SIG-M5 treated with dmso at 0.1 percent for 504 hours (cell line): ENCODE results near the gene IFNG.

Source experiments
- DNase-seq: peaks from one replicate; lab custom pipeline; 2025; ENCODE audit not compliant: unreplicated experiment; lab: John Stamatoyannopoulos, UW

IFNG gene

GRCh38 chr12:68169213-68169889 lies 9.8 kb upstream of the IFNG start:
- DNase-seq: no peak

- DNase-seq: no peak
Measured at GRCh38 chr12:68166317-68166831, 6.8 kb upstream of the IFNG start.

GRCh38 chr12:68163560-68164081 lies 4.1 kb upstream of the IFNG start:
- no peak for DNase-seq

- no peak for DNase-seq
Measured at GRCh38 chr12:68162374-68162773, 2.8 kb upstream of the IFNG start.

- peak; percentile 47 for DNase-seq
Measured at GRCh38 chr12:68158432-68158831, 1.1 kb downstream of the IFNG start.

- DNase-seq: no peak
Measured at GRCh38 chr12:68157380-68157779, 2.2 kb downstream of the IFNG start.

- no peak for DNase-seq
Measured at GRCh38 chr12:68156636-68157035, 2.9 kb downstream of the IFNG start.

GRCh38 chr12:68154779-68155178 lies 4.8 kb downstream of the IFNG start:
- DNase-seq: no peak

GRCh38 chr12:68148261-68148951 lies 11.1 kb downstream of the IFNG start:
- no peak for DNase-seq

- DNase-seq: no peak
Measured at GRCh38 chr12:68140556-68140955, 19.0 kb downstream of the IFNG start.

GRCh38 chr12:68139941-68140340 lies 19.6 kb downstream of the IFNG start:
- DNase-seq: no peak

GRCh38 chr12:68139001-68139400 lies 20.5 kb downstream of the IFNG start:
- no peak for DNase-seq

- no peak for DNase-seq
Measured at GRCh38 chr12:68138480-68138879, 21.1 kb downstream of the IFNG start.

GRCh38 chr12:68137335-68137830 lies 22.2 kb downstream of the IFNG start:
- no peak for DNase-seq

GRCh38 chr12:68135520-68135919 lies 24.0 kb downstream of the IFNG start:
- no peak for DNase-seq

GRCh38 chr12:68131867-68132414 lies 27.6 kb downstream of the IFNG start:
- DNase-seq: no peak

GRCh38 chr12:68129979-68130378 lies 29.6 kb downstream of the IFNG start:
- DNase-seq: no peak

- DNase-seq: no peak
Measured at GRCh38 chr12:68122236-68122920, 37.2 kb downstream of the IFNG start.

- no peak for DNase-seq
Measured at GRCh38 chr12:68121143-68121542, 38.4 kb downstream of the IFNG start.

GRCh38 chr12:68119724-68120211 lies 39.8 kb downstream of the IFNG start:
- DNase-seq: no peak

- no peak for DNase-seq
Measured at GRCh38 chr12:68119250-68119649, 40.3 kb downstream of the IFNG start.
